ENCODE measurements around the gene NFATC3.

NFATC3 gene

GRCh38 chr16:68085259-68086071 is at the start of gene NFATC3:
Gene NFATC3 (plus strand): TSS chr16:68085370. CDS start chr16:68085682, 312 bp downstream.
- DNase-seq (ENCODE audit: insufficient read length, low spot score): peak; percentile 73
- no peak for FAIRE-seq
- peak; percentile 49 for TF ChIP-seq POLR2A (IDR thresholded peaks at IDR 0.05; ENCODE audit: low read depth, low read length)

- FAIRE-seq (no peak), DNase-seq (ENCODE audit: insufficient read length, low spot score) (no peak)
- TF ChIP-seq POLR2A (IDR thresholded peaks at IDR 0.05; ENCODE audit: low read depth, low read length): no peak
Measured at GRCh38 chr16:68037841-68038597, 47.2 kb upstream of the NFATC3 start.

- no peak for TF ChIP-seq POLR2A (IDR thresholded peaks at IDR 0.05; ENCODE audit: low read depth, low read length)
- DNase-seq (ENCODE audit: insufficient read length, low spot score) (peak; percentile 45), FAIRE-seq (no peak)
Measured at GRCh38 chr16:68040506-68041288, 44.5 kb upstream of the NFATC3 start.

- FAIRE-seq: no peak
- no peak for TF ChIP-seq POLR2A (IDR thresholded peaks at IDR 0.05; ENCODE audit: low read depth, low read length)
- DNase-seq (ENCODE audit: insufficient read length, low spot score): no peak
Measured at GRCh38 chr16:68041783-68042182, 43.4 kb upstream of the NFATC3 start.

GRCh38 chr16:68046106-68046505 is 39.1 kb upstream of the NFATC3 start:
- TF ChIP-seq POLR2A (IDR thresholded peaks at IDR 0.05; ENCODE audit: low read depth, low read length): no peak
- FAIRE-seq (no peak), DNase-seq (ENCODE audit: insufficient read length, low spot score) (no peak)

GRCh38 chr16:68047987-68048386 is 37.2 kb upstream of the NFATC3 start:
- no peak for TF ChIP-seq POLR2A (IDR thresholded peaks at IDR 0.05; ENCODE audit: low read depth, low read length)
- FAIRE-seq (no peak), DNase-seq (ENCODE audit: insufficient read length, low spot score) (no peak)

GRCh38 chr16:68049449-68049848 is 35.7 kb upstream of the NFATC3 start:
- DNase-seq (ENCODE audit: insufficient read length, low spot score): no peak
- no peak for FAIRE-seq
- TF ChIP-seq POLR2A (IDR thresholded peaks at IDR 0.05; ENCODE audit: low read depth, low read length): no peak

- no peak for FAIRE-seq
- no peak for DNase-seq (ENCODE audit: insufficient read length, low spot score)
- TF ChIP-seq POLR2A (IDR thresholded peaks at IDR 0.05; ENCODE audit: low read depth, low read length): no peak
Measured at GRCh38 chr16:68055395-68055794, 29.8 kb upstream of the NFATC3 start.

- no peak for DNase-seq (ENCODE audit: insufficient read length, low spot score)
- no peak for FAIRE-seq
- TF ChIP-seq POLR2A (IDR thresholded peaks at IDR 0.05; ENCODE audit: low read depth, low read length): no peak
Measured at GRCh38 chr16:68059804-68060203, 25.4 kb upstream of the NFATC3 start.

GRCh38 chr16:68061396-68061795 is 23.8 kb upstream of the NFATC3 start:
- FAIRE-seq: no peak
- no peak for DNase-seq (ENCODE audit: insufficient read length, low spot score)
- no peak for TF ChIP-seq POLR2A (IDR thresholded peaks at IDR 0.05; ENCODE audit: low read depth, low read length)

GRCh38 chr16:68062910-68063393 is 22.2 kb upstream of the NFATC3 start:
- no peak for FAIRE-seq
- TF ChIP-seq POLR2A (IDR thresholded peaks at IDR 0.05; ENCODE audit: low read depth, low read length): no peak
- no peak for DNase-seq (ENCODE audit: insufficient read length, low spot score)

- FAIRE-seq (no peak), DNase-seq (ENCODE audit: insufficient read length, low spot score) (peak; percentile 45)
- no peak for TF ChIP-seq POLR2A (IDR thresholded peaks at IDR 0.05; ENCODE audit: low read depth, low read length)
Measured at GRCh38 chr16:68064791-68065365, 20.3 kb upstream of the NFATC3 start.

GRCh38 chr16:68065716-68066305 is 19.4 kb upstream of the NFATC3 start:
- no peak for FAIRE-seq
- TF ChIP-seq POLR2A (IDR thresholded peaks at IDR 0.05; ENCODE audit: low read depth, low read length): no peak

More at GRCh38 chr16:68065716-68066305, 19.4 kb upstream of the NFATC3 start:
- DNase-seq (ENCODE audit: insufficient read length, low spot score): no peak

Data from H54 (cell line).